ENCODE data around the gene DHTKD1.
"Not testable (repeated sequence)": the region's sequence is repeated elsewhere in the genome, so short reads cannot be mapped to it uniquely, and the experiment has no call there.

DHTKD1 gene

GRCh38 chr10:12165036-12165435, 96.3 kb downstream of the DHTKD1 start:
- POLR2A ChIA-PET = no interaction called here
- no peak for TF ChIP-seq CTCF (IDR thresholded peaks at IDR 0.05; ENCODE audit: control extremely low read depth, extremely low read depth, low read depth, missing control alignments)
- CTCF ChIA-PET = no interaction called here
- DNase-seq (ENCODE audit: extremely low spot score) = no peak

DNA sequence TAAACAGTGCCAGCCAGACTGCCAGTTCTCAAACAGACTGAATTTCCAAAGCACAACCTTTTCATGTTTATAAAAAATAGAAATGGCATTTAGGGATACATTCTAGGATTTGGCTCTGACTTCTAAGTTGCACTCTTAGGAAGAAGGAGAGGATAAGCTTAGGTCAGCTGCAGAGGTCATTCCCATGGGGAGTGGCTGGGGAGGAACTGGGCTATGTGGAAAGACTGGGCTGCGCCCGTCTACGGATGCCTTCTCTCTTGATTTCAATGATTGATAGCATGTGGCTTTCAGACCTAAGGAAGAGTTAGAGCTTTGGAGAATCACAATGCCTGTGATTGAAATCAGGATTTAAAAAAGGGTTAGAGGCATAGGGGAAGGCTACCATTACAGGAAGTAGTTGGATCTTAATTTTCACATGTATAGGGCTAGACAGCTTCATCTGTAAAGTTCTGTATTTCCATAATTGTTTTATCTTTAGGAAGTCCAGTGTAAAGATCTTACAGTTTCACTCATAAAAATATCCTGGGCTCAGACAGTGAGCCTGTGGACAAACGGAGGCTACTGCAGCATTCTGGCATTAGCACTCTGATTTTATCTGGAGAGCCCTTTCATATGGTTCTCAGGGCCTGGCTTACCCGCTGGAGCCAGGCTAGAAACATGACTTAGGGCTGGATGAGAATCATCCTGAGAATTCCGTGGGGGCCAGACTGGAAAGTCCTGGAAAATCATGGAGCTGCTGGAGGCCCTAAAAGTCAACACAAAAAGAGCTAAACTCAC, 97.4 kb downstream of the DHTKD1 start:
- ChIA-PET CTCF (interaction anchor here (1.4 to 2.1 kb wide), 3 partner anchors 16 to 48 kb away, joined by 3 to 5 read pairs (median 4); no protein-coding TSS in a partner anchor), POLR2A (no interaction called here)
- TF ChIP-seq CTCF (IDR thresholded peaks at IDR 0.05; ENCODE audit: control extremely low read depth, extremely low read depth, low read depth, missing control alignments) = no peak
- DNase-seq (ENCODE audit: extremely low spot score) = no peak

- DNase-seq (ENCODE audit: extremely low spot score); POLR2A ChIA-PET; CTCF ChIA-PET: not testable (repeated sequence)
These were observed 102.8 kb downstream of the DHTKD1 start for GRCh38 chr10:12171512-12171911.
